NT2/D1 (cell line): ENCODE measurements around the gene PHACTR1.
A peak's percentile ranks its signal among the peaks of the same experiment; 100 is the strongest.

ENCODE experiments used
- DNase-seq: peaks from one replicate; pipeline ENCODE4 v3.0.0-alpha.2; 2011; ENCODE audit warnings: low read depth, low spot score
- H3K27me3 ChIP-seq: 2 replicates; pipeline ENCODE4 v1.6.0; 2011; ENCODE audit warnings: mild to moderate bottlenecking; ENCODE audit not compliant: insufficient read length, insufficient read depth
- H3K36me3 ChIP-seq: 2 replicates; pipeline ENCODE4 v1.6.1; 2011; ENCODE audit warnings: mild to moderate bottlenecking, low read length, mixed read lengths; ENCODE audit not compliant: insufficient read depth, insufficient read length
- H3K4me1 ChIP-seq: 2 replicates; pipeline ENCODE4 v1.5.1; 2011; ENCODE audit not compliant: insufficient read depth, insufficient read length
- H3K4me3 ChIP-seq: 2 replicates; pipeline ENCODE4 v1.5.1; 2011; ENCODE audit warnings: low read depth; ENCODE audit not compliant: insufficient read length
- H3K9ac ChIP-seq: 2 replicates; pipeline ENCODE4 v1.6.0; 2011; ENCODE audit warnings: low read depth; ENCODE audit not compliant: insufficient read length
- H3K9me3 ChIP-seq: 2 replicates; pipeline ENCODE4 v1.5.1; 2011; ENCODE audit warnings: mild to moderate bottlenecking, low read length; ENCODE audit not compliant: insufficient read depth
- SUZ12 ChIP-seq: IDR thresholded peaks from 2 replicates; pipeline ENCODE4 v1.6.1; 2011; ENCODE audit not compliant: insufficient read length, insufficient read depth; ENCODE audit errors: extremely low read depth
- YY1 ChIP-seq: IDR thresholded peaks from 2 replicates; pipeline ENCODE4 v1.6.1; 2011; ENCODE audit not compliant: insufficient read length, insufficient read depth
- ZNF274 ChIP-seq: IDR thresholded peaks from 2 replicates; pipeline ENCODE4 v1.6.1; 2011; ENCODE audit warnings: mild to moderate bottlenecking, low read depth, low read length

Gene PHACTR1

DNA sequence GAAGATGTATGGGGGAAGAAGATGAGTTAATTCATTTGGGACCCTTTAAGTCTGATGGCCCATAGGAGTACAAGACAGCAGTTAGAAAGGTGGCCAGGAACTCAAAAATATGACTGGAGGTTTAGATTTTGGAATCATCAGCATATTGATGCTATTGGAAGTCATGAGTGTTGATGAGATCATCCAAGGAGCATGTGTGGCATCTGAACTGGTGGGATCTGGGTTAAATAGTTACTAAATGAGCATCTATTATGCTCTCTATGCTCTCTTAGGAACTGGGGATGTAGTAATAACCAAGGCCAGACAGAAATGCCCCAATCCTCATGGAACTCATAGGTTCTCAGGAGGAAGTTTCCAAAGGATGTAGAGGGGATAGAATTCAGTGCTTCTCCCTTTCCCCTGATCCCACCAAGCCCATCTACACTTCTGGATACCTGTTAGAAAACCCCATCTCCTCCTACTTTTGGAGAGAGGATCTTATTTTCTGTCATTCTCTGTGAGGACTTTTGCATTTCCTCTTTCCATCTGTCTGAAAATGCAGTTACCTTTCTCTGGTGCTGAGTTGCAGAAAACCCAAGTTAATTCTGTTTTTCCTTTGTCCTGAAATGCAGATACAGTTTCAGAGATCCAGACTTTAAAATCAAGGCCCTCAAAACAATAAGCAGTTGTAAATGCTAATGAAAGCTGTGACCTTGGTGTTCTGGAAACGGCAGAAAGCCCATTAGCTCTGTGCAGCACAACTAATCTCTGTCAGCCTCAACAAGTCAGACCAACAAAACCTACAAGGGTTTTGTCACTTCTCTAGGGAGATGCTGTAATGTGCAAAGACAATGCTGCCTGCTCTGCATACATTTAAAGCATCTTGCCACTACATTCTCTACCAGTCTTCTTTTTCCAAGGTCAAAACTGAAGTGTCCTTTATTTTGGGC lies 546.0 kb downstream of the PHACTR1 start:
- Histone ChIP-seq H3K4me1 (no peaks in the 10 kb centered on the region), H3K9ac (no peak overlapping the region), H3K4me3 (no peak overlapping the region), H3K9me3 (no peaks in the 10 kb centered on the region; the same call in 1 of the 2 replicates), H3K27me3 (no peaks in the 10 kb centered on the region), H3K36me3 (no peaks in the 10 kb centered on the region)
- TF ChIP-seq ZNF274, result no peak
- TF ChIP-seq YY1, result no peak
- no peak for TF ChIP-seq SUZ12
- no peak for DNase-seq

DNA sequence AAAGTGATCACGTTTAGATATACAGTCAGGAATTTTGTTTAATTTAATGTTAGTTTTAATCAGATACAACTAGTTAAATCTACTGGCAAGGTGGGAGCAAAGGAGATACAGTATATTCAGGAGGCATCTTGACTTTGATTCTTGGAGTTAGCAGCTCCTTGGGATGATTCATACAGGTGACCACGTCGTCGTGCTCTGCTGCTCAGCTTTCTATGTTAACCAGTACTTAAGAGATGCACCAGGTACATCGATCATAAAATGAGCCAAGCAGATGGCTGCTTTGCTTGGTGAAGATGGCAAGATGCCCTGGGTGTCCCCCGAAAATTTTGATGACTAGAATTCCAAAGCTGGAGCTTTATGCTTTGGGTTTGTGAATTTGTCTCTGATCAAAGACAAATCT lies 547.1 kb downstream of the PHACTR1 start:
- no peaks in the 10 kb centered on the region; the same call in 1 of the 2 replicates for H3K9me3 ChIP-seq
- TF ChIP-seq ZNF274 (no peak), YY1 (no peak), SUZ12 (no peak)
- H3K36me3 ChIP-seq, result no peaks in the 10 kb centered on the region
- H3K4me3 ChIP-seq, result no peak overlapping the region
- DNase-seq, result no peak
- no peaks in the 10 kb centered on the region for H3K27me3 ChIP-seq
- H3K4me1 ChIP-seq, result no peaks in the 10 kb centered on the region
- H3K9ac ChIP-seq, result no peak overlapping the region

DNA sequence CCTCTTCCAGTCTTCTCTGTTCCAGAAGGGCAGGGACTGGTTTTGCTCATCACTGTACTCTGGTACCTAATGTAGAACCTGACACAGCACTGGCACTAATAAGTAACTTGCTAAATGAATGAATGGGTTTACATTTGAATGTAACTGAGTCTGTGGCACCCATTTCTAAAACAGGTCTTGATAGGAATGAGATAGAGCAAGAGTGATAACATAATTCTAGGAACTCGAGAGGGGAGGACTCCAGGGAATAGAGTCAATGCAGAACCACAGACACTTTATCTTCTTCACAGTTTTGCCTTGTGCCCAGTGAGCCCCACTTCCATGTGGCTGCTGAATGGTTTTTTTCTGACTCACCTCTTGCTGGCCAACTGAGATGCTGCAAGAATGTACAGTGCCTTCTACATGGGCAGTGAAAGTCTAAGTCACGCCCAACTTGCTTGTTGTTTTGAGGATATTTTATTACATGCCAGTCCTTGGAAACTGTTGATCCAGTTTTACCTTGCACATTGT lies 550.6 kb downstream of the PHACTR1 start:
- no peak for DNase-seq
- H3K36me3 ChIP-seq, result peaks cover 3% of the 10 kb centered on the region

DNA sequence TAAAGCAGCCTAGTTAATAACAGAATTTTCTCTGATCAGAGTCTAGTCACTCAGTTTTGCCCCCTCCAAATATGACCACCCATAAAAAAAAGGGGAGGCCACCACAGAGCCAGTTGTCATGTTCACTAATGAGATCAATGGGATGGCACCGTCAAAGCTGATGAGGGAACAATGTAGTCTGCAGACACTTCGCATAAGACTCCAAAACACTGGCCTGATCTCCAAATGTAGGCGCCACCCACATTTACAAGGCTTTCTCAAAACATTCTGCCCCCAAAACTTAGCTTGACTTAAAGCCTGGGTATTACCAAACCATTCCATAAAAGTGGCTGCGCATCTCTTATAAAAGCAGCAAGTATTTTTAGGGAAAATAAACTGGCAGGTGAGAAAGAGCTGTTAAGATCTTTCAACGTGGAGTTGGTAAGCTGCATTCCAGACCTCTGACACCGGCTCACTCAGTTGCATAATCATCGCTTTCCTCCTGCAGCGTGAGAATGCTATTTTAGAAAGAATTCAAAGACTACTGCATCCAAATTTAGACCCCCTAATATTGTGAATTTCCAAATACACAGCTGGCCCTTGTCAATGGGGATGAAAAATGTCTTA lies 552.4 kb downstream of the PHACTR1 start:
- Histone ChIP-seq H3K36me3 (peaks cover 3% of the 10 kb centered on the region), H3K9me3 (no peaks in the 10 kb centered on the region; the same call in 1 of the 2 replicates), H3K9ac (no peak overlapping the region), H3K27me3 (no peaks in the 10 kb centered on the region), H3K4me1 (no peaks in the 10 kb centered on the region), H3K4me3 (no peak overlapping the region)
- DNase-seq, result peak; percentile 15
- TF ChIP-seq ZNF274 (no peak), SUZ12 (no peak), YY1 (no peak)

More for the DNA sequence above, 550.6 kb downstream of the PHACTR1 start:
- Histone ChIP-seq H3K4me3 (no peak overlapping the region), H3K27me3 (no peaks in the 10 kb centered on the region), H3K9me3 (no peaks in the 10 kb centered on the region; the same call in 1 of the 2 replicates), H3K9ac (no peak overlapping the region), H3K4me1 (no peaks in the 10 kb centered on the region)
- TF ChIP-seq SUZ12, result no peak
- TF ChIP-seq YY1, result no peak
- no peak for TF ChIP-seq ZNF274

DNA sequence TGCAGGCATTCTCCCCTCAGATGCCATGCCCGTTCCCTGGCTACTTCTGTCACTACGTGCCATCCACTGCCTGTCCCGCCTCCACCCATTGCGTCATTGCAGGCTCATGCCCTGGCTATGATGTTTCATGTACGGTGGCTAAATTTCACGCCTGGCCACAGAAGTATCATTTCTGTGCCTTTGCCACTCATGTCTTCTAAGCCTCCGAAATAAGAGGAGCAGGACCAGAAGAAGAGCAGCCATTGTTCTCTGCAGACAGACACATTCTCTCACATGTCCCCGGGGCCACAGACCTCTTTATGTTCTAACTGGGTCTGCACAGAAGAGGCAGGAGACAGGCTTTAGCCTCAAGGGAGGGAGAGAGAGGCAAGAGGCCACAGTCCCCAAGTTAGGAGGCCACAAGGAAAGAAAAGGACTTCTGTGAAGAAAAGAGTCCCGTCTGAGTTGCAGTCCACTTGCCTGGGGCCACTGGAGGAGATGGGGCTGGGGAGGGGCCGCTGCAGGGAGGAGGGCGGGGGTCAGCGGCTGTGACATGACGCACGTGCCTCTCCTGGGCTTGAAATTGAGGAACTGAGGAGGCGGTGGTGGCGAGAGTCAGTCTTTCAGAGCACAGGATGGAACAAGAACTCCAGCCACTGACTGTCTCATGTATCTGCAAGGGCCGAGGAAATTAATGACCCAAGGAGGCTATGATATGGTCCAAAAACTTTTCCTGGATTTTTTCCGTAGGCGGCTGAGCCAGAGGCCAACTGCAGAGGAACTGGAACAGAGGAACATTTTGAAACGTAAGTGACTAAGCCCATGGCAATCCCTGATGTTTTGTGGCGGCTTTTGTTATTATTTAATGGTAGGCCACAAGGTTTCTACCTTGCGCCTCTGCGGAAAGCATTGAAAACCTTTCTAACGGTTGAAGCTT lies 555.8 kb downstream of the PHACTR1 start:
- TF ChIP-seq SUZ12 (no peak), YY1 (no peak), ZNF274 (no peak)
- no peak for DNase-seq
- Histone ChIP-seq H3K27me3 (no peaks in the 10 kb centered on the region), H3K36me3 (peaks cover 3% of the 10 kb centered on the region), H3K4me3 (no peak overlapping the region), H3K9me3 (no peaks in the 10 kb centered on the region), H3K9ac (no peak overlapping the region), H3K4me1 (no peaks in the 10 kb centered on the region)

DNA sequence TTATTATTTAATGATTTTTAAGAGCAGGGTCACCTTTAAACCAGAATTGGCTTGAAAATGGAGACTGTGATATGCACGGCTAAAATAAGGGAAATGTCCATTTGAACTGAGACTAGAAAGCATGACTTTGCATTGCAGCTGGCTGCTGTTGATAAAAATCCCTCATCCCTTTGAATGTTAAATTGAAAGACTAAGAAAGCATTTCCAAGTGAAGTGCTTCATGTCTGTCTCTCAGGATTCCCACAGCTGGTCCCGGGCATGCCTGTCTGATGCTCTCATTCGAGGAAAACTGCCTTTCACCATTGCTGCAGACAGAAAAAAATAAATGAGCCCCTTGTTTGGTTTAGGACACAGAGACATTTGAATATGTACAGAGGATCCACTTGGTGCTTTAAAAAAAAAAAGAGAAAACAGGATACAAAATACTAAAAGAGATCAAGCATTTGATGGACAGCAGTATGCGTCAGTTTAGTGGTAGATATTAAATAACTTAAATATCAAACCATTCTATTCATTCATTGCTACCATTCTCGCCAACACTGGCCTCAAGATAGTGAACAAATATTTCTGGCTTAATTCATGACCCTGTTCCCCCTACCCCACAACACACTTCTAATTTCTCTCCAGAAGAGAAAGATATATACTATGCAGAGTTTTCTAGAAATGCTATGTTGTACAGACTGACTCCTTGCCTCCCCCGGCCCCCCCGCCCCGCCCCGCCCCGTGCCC lies 556.8 kb downstream of the PHACTR1 start:
- TF ChIP-seq YY1 (no peak), ZNF274 (no peak), SUZ12 (no peak)
- Histone ChIP-seq H3K4me1 (no peaks in the 10 kb centered on the region), H3K9me3 (no peaks in the 10 kb centered on the region), H3K27me3 (no peaks in the 10 kb centered on the region), H3K36me3 (peaks cover 3% of the 10 kb centered on the region), H3K9ac (no peak overlapping the region), H3K4me3 (no peak overlapping the region)
- no peak for DNase-seq
